ENCODE measurements around the gene GRIK3.

- TF ChIP-seq POLR2A (IDR thresholded peaks at IDR 0.05; ENCODE audit: low read length) (no peak), CTCF (IDR thresholded peaks at IDR 0.05) (no peak), EP300 (IDR thresholded peaks at IDR 0.05) (no peak), JUN (IDR thresholded peaks at IDR 0.05) (no peak), CBX8 (IDR thresholded peaks at IDR 0.05) (no peak), MAZ (IDR thresholded peaks at IDR 0.05; ENCODE audit: borderline replicate concordance, low read depth, low read length) (no peak), MAFK (IDR thresholded peaks at IDR 0.05; ENCODE audit: partially characterized antibody) (no peak)
These were observed 24.8 kb downstream of the GRIK3 start for GRCh38 chr1:37009521-37009920.
